ENCODE measurements around the gene TMEFF1.

DNA sequence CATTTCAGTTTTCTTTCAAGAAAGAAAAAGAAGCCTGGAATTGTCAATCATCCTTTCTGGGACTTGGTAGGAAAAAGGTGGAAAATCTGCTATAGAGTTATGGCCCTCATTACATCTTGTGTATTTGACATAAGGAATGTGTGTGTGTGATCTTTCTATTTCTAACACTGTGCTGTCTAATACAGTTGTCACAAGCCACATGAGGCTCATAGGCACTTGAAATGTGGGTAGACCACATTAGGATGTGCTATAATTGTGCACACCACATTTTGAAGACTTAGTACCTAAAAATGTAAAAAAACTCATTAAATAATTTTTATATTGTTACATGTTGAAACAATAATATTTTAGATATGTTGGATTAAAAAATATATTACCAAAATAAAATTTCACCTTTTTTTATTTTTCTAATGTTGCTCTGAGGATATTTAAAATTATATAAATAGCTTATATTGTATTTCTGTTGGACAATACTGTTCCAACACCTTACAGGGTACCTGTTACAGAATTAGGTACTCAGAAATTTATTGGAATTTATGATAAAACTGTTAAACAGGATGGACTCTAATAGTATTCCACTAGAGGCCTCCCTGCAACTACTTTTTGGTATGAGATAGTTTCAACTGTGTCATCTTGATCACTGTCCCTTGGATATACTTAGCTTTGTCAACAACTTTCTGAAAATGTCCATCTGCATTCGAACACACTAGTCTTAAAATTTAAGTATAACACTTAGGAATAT, 27.6 kb upstream of the TMEFF1 start:
- TF ChIP-seq, protein P1, sequence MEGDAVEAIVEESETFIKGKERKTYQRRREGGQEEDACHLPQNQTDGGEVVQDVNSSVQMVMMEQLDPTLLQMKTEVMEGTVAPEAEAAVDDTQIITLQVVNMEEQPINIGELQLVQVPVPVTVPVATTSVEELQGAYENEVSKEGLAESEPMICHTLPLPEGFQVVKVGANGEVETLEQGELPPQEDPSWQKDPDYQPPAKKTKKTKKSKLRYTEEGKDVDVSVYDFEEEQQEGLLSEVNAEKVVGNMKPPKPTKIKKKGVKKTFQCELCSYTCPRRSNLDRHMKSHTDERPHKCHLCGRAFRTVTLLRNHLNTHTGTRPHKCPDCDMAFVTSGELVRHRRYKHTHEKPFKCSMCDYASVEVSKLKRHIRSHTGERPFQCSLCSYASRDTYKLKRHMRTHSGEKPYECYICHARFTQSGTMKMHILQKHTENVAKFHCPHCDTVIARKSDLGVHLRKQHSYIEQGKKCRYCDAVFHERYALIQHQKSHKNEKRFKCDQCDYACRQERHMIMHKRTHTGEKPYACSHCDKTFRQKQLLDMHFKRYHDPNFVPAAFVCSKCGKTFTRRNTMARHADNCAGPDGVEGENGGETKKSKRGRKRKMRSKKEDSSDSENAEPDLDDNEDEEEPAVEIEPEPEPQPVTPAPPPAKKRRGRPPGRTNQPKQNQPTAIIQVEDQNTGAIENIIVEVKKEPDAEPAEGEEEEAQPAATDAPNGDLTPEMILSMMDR (IDR thresholded peaks at IDR 0.05; ENCODE audit: insufficient read depth, low read depth, low read length) = no peak
- no peak for TF ChIP-seq EZH2 (IDR thresholded peaks at IDR 0.05; ENCODE audit: insufficient read depth, low read length)

Measured in astrocyte (in vitro differentiated cells and primary cell).